ENCODE data around the gene KRTAP1-3.
"Not testable (repeated sequence)": the region's sequence is repeated elsewhere in the genome, so short reads cannot be mapped to it uniquely, and the experiment has no call there.

The KRTAP1-3 gene

GRCh38 chr17:41034346-41034935 lies at the start of gene KRTAP1-3:
TSS of gene KRTAP1-3 (minus strand) at chr17:41034874. CDS start at chr17:41034821, 53 bp downstream.
- peak; percentile 86 for DNase-seq

GRCh38 chr17:41084100-41084856 lies 49.6 kb upstream of the KRTAP1-3 start, which contains the start of gene KRTAP4-7:
TSS of gene KRTAP4-7 (plus strand) at chr17:41084150. CDS start at chr17:41084207, 57 bp downstream.
- not testable (repeated sequence) for DNase-seq

GRCh38 chr17:41083427-41083826 lies 48.8 kb upstream of the KRTAP1-3 start:
- DNase-seq, result not testable (repeated sequence)

GRCh38 chr17:41082626-41083025 lies 48.0 kb upstream of the KRTAP1-3 start:
- DNase-seq, result peak; percentile 43

- no peak for DNase-seq
Measured at GRCh38 chr17:41076788-41077187, 42.1 kb upstream of the KRTAP1-3 start.

- DNase-seq, result no peak
Measured at GRCh38 chr17:41073676-41074075, 39.0 kb upstream of the KRTAP1-3 start.

- peak; percentile 62 for DNase-seq
Measured at GRCh38 chr17:41071606-41072360, 37.1 kb upstream of the KRTAP1-3 start.

- DNase-seq, result no peak
Measured at GRCh38 chr17:41069031-41069430, 34.4 kb upstream of the KRTAP1-3 start.

GRCh38 chr17:41067281-41067680 lies 32.6 kb upstream of the KRTAP1-3 start:
- DNase-seq, result no peak

GRCh38 chr17:41065829-41066624 lies 31.4 kb upstream of the KRTAP1-3 start, which contains the start of gene KRTAP2-4:
TSS of gene KRTAP2-4 (minus strand) at chr17:41065879. CDS start at chr17:41065845, 34 bp downstream.
- no peak for DNase-seq

GRCh38 chr17:41065016-41065689 lies 30.5 kb upstream of the KRTAP1-3 start:
- DNase-seq, result not testable (repeated sequence)

GRCh38 chr17:41064301-41064700 lies 29.6 kb upstream of the KRTAP1-3 start:
- no peak for DNase-seq

- no peak for DNase-seq
Measured at GRCh38 chr17:41063449-41063848, 28.8 kb upstream of the KRTAP1-3 start.

GRCh38 chr17:41061964-41062363 lies 27.3 kb upstream of the KRTAP1-3 start:
- DNase-seq, result no peak

GRCh38 chr17:41060052-41060604 lies 25.5 kb upstream of the KRTAP1-3 start, which contains the start of gene KRTAP2-3:
TSS of gene KRTAP2-3 (minus strand) at chr17:41060114. CDS start at chr17:41060050, 64 bp downstream.
- DNase-seq, result no peak

GRCh38 chr17:41059276-41060051 lies 24.8 kb upstream of the KRTAP1-3 start:
- peak; percentile 6 for DNase-seq

GRCh38 chr17:41058741-41059140 lies 24.1 kb upstream of the KRTAP1-3 start:
- no peak for DNase-seq

- DNase-seq, result no peak
Measured at GRCh38 chr17:41057547-41057946, 22.9 kb upstream of the KRTAP1-3 start.

GRCh38 chr17:41055130-41055529 lies 20.5 kb upstream of the KRTAP1-3 start, which contains the start of gene KRTAP2-2:
TSS of gene KRTAP2-2 (minus strand) at chr17:41055230. CDS start at chr17:41055211, 19 bp downstream.
- not testable (repeated sequence) for DNase-seq

GRCh38 chr17:41054556-41054955 lies 19.9 kb upstream of the KRTAP1-3 start:
- not testable (repeated sequence) for DNase-seq

Data from NCI-H69 (cell line).